ENCODE data around the gene PLAAT1.

The PLAAT1 gene

DNA sequence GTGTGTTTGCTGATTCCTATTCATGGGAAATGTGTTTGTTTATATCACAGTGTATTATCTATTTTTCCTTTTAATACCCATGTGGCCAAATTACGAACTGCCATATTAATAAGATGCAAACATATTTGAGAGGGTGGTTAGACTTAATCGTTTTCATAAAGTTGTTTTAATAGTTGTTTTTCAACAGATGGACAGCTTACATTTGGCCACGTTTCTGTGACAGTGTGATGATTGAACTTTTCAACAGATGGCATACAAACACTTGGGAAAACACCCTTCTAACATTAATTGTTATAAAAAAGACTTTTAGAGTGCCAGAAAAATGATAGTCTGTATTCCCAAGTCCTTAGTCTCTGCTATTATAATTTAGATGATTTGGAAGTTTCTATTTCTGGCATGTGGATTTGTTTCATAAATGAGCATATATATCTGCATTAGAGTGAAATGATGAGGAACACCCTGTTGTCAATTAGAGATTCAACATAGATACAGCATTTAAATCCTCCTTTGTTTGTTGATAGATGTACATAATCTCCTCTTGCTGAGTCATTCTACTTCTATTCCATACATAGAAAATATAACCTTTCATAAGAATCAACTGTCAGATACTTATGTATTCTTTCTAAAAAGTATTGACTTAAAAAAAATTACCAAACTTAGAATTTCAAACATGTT lies 13.1 kb downstream of the PLAAT1 start:
- no peak for DNase-seq

DNA sequence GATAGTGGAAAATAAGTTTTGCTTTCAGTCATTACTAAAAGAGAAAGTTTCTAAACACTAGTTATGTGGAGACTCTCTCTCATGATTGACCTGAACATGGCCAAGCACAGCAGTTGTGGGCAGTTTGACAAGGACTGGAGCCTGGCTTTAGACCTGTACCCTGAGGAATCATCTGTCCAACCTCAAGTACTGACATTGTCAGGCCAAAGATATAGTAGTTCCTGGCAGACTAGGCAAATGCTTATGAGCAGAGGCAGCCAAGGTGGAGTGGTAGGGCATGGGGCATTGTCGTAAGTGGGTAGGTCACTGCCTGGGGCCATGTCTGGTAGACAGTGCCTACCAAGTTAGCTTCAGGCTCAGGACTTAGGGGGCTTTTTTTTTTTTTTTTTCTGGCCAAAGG lies 20.9 kb downstream of the PLAAT1 start:
- no peak for DNase-seq

DNA sequence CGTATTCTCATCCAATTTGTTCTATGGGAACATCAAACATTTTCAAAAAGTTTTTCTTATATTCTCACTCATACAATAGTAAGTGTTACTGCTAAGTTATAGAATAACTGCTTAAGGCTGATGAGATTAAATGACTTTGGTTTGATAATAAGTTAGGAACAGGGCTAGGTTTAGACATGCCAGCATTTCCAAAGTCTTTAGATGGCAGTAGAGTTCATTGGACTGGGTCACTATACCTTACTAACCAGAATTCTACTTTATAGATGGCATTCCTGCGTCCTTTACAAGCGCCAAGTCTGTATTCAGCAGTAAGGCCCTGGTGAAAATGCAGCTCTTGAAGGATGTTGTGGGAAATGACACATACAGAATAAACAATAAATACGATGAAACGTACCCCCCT lies 21.7 kb downstream of the PLAAT1 start:
- DNase-seq, result no peak

- no peak for DNase-seq
Measured at GRCh38 chr3:193269343-193270028, 28.5 kb downstream of the PLAAT1 start.

DNA sequence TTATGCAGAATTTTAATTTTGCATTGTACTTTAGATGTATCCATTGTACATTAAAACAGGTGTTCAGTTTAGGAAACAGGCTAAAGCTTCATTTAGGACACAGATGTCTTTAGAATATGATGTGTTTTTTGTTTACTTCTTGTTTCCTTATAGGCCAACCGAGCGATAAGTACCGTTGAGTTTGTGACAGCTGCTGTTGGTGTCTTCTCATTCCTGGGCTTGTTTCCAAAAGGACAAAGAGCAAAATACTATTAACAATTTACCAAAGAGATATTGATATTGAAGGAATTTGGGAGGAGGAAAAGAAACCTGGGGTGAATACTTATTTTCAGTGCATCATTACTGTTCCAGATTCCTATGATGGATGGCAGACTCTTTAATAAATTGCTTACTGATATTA lies 29.4 kb downstream of the PLAAT1 start:
- DNase-seq, result no peak

DNA sequence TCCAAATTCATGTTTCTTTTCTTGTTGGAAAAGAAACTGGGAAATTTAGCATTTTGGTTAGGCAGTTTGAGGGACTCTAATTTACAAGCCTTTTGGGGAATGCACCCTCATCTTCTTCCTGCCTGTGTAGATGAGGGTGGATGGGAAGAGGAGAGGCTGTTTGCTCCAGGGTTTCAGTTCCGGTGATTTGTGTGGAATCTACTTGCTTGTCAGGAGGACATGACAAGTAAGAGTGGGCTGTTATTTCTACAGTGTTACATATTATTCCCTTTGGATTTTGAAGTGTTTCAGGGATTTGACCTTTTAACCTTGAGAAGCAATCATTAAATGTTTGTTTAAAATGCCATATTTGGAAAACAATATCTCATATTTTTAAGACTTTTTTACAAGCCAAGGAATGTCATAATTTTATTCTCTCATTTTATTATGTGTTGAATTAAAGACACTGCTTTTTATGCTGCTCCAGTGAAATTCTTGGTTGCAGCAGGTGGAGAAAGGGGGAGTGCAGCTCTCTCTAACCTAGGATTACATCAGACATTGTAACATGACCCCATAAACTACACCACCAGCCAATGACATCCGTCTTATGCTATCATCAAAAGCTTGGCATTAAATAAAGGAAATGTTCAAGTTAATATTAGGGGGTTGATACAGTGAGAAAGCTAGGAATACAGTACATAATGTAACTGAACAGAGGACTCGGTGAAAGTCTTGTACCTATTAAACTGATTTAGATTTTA lies 30.2 kb downstream of the PLAAT1 start:
- DNase-seq, result no peak

DNA sequence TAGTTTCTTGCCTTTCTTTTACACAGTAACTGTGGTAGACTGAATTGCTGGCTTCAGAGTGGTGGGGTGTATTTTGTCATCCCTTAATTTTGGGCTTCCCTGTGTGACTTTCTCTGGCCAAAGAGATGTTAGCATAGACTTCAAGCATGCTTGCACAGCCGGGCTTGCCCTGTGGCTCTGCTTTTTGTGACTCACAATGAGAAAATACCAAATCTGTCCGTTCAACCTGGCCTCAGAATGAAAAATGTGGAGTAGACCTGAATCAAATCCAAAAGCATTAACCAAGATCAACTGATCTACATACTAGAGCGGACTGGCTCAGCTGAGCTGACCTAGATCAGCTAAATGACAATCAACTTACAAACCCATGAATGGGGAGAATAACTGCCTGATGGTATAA lies 51.4 kb downstream of the PLAAT1 start:
- DNase-seq, result no peak

GRCh38 chr3:193295985-193296384 lies 55.0 kb downstream of the PLAAT1 start:
- DNase-seq, result no peak

DNA sequence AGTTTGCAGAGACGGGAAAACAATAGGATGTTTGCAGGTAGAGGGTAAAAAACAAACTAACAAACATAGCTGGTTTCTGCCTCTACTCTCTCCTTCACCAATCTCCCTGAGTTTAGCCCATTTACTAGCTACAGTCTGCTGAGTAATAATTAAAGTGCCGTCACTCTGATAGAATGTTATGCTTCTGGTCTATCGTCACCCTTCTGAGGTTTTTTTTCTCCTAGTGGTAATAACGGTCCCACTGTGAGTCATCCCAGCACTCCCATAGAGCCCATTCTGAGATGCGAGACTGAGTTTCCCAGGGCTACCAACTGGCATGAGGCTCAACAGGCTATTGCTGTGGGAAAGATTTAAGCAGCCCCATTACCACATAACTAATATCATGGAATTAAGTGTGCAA lies 56.4 kb downstream of the PLAAT1 start:
- no peak for DNase-seq

DNA sequence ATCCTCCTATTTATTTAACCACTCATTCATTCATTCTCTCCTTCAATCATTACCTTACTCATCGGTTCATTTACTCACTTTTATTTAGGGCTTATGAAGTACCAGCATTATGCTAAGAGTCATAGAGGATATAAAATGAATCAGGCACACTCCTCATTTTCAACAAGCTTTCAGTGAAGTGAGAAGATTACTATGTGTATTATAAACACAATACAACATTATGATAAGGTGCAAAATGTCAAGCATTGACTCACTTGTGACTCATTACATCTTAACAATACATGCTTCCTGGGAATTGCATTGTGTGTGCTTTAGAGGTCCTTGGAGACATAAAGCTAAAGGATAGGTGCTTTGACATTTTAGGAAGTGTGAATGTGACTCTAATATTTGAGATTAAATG lies 60.4 kb downstream of the PLAAT1 start:
- DNase-seq, result no peak

DNA sequence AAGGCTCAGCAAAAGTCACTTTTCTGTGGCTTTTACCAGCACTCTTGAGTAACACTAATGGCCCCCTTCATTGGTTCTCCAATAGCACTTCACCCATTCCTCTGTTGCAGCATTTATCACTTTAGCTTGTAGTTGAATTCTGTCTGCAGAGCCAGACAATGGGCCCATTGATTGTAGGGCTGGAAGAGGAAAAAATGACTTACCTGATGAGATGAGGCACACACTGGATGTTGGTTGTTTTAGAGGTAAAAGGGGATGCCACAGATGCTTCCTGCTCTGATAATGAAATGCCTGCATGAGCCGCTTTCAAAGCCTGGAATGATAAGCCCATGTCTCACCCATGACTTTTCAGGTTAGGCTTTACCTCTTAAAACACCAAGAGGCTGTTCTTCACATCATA lies 64.3 kb downstream of the PLAAT1 start:
- DNase-seq, result no peak

DNA sequence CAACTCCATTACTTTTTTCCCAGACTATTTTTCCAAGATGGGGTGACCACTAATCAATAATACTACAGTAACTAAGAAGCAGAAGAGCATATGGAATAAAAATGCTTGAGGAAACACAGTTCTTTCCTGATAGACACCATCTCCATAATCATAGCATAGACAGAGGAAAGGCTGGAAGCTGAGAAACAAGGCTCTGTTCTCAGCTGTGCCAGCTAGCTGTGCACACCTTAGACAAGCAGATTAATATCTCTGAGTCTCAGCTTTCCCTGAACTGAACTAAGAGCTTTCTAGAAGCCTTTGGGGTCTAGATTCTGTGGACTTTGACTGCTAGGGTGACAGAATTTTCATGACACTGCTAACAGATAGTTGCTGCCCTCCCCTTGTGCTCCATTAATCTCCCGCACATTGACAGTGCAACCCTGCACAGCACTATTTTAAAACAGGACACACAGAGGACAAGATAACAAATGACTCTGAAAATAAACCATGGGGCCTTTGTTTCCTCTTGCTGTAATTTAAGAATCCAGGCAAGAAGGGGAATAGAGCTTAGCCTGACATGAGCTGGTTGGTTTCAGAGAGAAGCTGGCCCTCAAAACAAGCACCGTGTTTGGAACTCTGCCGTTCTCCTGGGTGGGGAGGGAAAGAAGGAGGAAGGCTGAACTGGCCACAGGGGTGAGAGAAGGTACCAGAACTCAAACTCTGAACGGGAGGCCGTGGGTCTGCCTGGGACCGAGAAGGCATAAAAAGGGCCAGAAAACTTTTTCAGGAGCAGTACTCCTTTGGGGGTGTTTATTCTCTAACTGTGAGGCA lies 70.1 kb downstream of the PLAAT1 start:
- no peak for DNase-seq

DNA sequence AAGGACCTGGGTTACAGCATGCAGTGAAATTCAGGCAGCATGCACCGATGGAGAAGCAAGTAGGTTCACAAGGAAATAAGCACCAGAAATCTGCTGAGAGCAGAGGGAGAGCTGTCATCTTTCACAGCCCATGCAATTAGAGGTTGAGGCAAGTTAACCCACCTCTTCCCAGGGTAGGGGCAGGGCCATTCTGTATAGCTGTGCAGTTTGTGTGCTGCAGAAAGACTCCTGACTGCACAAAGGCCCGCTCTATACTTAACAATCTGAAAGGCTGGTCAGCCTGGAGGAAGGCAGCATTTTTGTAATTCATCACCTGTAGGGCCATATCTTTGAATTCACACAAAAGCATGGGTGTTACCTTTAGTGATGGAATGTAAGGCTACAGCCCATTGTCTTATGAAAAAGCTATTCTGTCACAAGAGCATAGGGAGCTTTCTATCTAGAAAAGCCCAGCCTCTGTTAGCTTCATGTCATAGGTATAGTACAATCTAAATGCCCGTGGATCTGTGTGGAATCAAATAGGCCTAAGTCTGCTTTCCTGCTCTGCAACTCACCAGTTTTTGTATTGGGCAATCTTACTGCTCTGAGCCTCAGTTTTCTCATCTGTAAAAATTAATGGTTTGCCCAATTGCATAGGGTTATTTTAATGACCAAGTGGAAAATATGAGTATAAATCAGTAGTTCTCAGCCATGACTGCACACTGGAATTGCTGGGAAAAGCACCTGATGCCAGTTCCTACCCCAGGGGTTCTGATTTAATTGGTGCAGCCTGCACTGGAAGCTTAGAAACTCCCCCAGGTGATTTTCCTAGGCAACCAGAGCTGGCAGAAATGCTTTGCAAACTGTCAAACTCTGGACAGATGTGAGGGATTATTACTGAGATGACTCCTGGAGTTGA lies 72.3 kb downstream of the PLAAT1 start:
- DNase-seq, result no peak

GRCh38 chr3:193314161-193314560 lies 73.1 kb downstream of the PLAAT1 start:
- no peak for DNase-seq

DNA sequence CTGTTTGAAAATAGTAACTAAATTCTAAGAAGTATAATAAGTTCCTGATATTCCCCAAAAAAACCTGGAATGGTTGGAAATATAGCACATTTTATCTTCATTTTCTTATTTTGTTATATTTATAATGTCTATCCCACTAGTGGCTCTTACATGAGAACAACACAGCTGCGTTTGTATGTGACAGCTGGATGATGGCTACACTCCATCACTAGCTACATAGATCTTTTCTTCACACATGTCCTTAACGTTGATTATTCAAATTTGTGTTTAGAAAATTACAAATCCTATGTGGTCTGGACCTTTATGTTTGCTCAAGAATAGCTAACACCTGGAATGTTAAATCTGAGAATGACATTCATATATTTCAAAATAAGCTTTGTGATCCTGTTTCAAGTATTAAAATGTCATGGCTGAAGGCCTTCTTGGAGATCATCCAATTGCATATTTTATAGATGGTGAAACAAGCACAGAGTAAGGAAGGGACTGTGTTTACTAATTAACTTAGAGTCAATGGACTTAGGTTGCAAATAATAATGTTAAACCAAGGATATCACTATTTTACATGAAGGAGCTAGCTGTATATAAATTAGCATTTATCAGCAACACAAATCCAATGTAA lies 76.8 kb downstream of the PLAAT1 start:
- no peak for DNase-seq

All from stimulated activated CD4-positive, alpha-beta T cell treated with anti-CD3 and anti-CD28 coated beads, Interleukin-12 subunit alpha, Interleukin-12 subunit beta, amount 100 ng/mL, for 4 hours (primary cell).